ENCODE results near the gene FLVCR2.

The FLVCR2 gene

GRCh38 chr14:75578102-75578785, at the start of gene FLVCR2:
FLVCR2 (plus strand) TSS chr14:75578620; CDS start chr14:75578973, 353 bp downstream.
- DNase-seq = peak; percentile 59

GRCh38 chr14:75531256-75531655, 47.2 kb upstream of the FLVCR2 start:
- DNase-seq = no peak

- DNase-seq = no peak
Observed at GRCh38 chr14:75531660-75532317, 46.6 kb upstream of the FLVCR2 start.

- no peak for DNase-seq
Observed at GRCh38 chr14:75533791-75534555, 44.4 kb upstream of the FLVCR2 start.

- no peak for DNase-seq
Observed at GRCh38 chr14:75535164-75535898, 43.1 kb upstream of the FLVCR2 start.

GRCh38 chr14:75537071-75537470, 41.3 kb upstream of the FLVCR2 start:
- no peak for DNase-seq

- no peak for DNase-seq
Observed at GRCh38 chr14:75539162-75539560, 39.3 kb upstream of the FLVCR2 start.

- peak; percentile 66 for DNase-seq
Observed at GRCh38 chr14:75539561-75540478, 38.6 kb upstream of the FLVCR2 start.

GRCh38 chr14:75540479-75540851, 38.0 kb upstream of the FLVCR2 start:
- no peak for DNase-seq

GRCh38 chr14:75542588-75543091, 35.8 kb upstream of the FLVCR2 start:
- peak; percentile 95 for DNase-seq

- no peak for DNase-seq
Observed at GRCh38 chr14:75543253-75543652, 35.2 kb upstream of the FLVCR2 start.

- DNase-seq = no peak
Observed at GRCh38 chr14:75543786-75544185, 34.6 kb upstream of the FLVCR2 start.

GRCh38 chr14:75545907-75546306, 32.5 kb upstream of the FLVCR2 start:
- DNase-seq = no peak

GRCh38 chr14:75547552-75548250, 30.7 kb upstream of the FLVCR2 start:
- no peak for DNase-seq

GRCh38 chr14:75548544-75548943, 29.9 kb upstream of the FLVCR2 start:
- DNase-seq = no peak

GRCh38 chr14:75549169-75549568, 29.3 kb upstream of the FLVCR2 start:
- no peak for DNase-seq

GRCh38 chr14:75551021-75551420, 27.4 kb upstream of the FLVCR2 start:
- DNase-seq = no peak

- no peak for DNase-seq
Observed at GRCh38 chr14:75553157-75553556, 25.3 kb upstream of the FLVCR2 start.

GRCh38 chr14:75553761-75554364, 24.6 kb upstream of the FLVCR2 start:
- no peak for DNase-seq

- no peak for DNase-seq
Observed at GRCh38 chr14:75554482-75554881, 23.9 kb upstream of the FLVCR2 start.

- DNase-seq = no peak
Observed at GRCh38 chr14:75558440-75558839, 20.0 kb upstream of the FLVCR2 start.

Measured in activated CD4-positive, alpha-beta T cell treated with anti-CD3 and anti-CD28 coated beads, Interleukin-10, Interleukin-2, amounts not matched to agents 100 ng/mL and 50 ng/mL, durations not matched to agents 16 hours and 8 hours (primary cell).